Activated naive CD8-positive, alpha-beta T cell treated with anti-CD3 and anti-CD28 coated beads, Interleukin-2, amount 50 U/mL, for 16 hours (primary cell): ENCODE data around the gene POLE3.
A peak's percentile ranks its signal among the peaks of the same experiment; 100 is the strongest.
"Not testable (repeated sequence)": the region's sequence is repeated elsewhere in the genome, so short reads cannot be mapped to it uniquely, and the experiment has no call there.

Source experiments
- DNase-seq: peaks from one replicate; pipeline ENCODE4 v3.0.0-alpha.2; 2020; ENCODE audit warnings: low read depth, low spot score

POLE3 gene

DNA sequence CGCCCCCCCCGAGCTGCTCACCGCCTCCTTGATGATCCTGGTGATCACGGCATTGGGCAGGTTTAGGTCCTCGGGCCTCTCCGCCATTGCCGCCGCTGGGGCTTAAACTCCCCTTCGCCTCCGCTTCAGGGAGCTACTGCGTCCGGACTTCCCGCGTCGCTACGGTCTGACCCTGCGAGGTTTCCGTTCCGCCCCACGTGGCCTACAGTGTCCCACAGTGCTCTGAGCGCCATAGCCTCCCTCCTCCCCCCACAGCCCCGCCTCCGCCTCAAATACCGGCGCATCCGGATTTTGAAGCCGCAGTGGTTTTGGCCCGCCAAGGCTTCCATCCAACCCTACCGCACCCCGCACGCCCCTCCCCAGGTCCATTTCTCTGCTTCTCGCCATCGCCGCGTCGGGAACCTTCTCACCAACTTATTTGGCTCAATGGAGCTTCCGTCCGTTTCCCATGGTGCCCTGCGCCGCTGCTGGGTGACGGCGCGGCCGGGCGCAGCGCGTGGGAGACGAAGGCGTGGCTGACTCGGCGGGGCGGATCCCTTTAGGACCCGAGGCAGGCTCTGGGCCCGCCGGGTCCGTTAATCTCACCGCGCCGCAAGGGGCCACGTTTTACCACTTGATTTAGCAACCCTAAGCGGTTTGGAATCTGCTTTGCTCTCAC is at the start of gene POLE3, which contains the start of gene C9orf43:
Gene POLE3, minus strand, starts transcription at position 469 of the 658 bp plus-strand sequence. Its CDS starts 382 bp downstream, at position 87.
Gene C9orf43, plus strand, starts transcription at position 541 of the 658 bp plus-strand sequence. CDS start 2,747 bp downstream, outside the sequence.
- peak; percentile 88 for DNase-seq

DNA sequence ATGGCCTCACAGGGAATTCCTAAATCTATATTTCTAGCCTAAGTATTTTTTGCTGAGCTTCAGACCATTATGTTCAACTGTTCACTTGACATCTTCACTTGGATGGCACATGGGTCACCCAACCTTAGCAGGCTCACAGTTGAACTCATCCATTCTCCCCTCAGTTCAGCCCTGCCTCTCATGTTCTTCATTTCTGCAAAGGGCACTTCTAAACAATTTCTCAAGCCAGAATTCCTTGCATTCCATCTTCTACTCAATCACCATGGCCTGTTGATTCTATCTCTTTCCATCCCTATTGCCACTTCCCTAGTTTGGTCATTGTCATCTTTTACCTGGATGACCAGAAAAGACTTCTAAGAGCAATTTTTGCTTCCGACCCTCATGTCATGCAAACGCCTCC is 45.8 kb upstream of the POLE3 start:
- no peak for DNase-seq

DNA sequence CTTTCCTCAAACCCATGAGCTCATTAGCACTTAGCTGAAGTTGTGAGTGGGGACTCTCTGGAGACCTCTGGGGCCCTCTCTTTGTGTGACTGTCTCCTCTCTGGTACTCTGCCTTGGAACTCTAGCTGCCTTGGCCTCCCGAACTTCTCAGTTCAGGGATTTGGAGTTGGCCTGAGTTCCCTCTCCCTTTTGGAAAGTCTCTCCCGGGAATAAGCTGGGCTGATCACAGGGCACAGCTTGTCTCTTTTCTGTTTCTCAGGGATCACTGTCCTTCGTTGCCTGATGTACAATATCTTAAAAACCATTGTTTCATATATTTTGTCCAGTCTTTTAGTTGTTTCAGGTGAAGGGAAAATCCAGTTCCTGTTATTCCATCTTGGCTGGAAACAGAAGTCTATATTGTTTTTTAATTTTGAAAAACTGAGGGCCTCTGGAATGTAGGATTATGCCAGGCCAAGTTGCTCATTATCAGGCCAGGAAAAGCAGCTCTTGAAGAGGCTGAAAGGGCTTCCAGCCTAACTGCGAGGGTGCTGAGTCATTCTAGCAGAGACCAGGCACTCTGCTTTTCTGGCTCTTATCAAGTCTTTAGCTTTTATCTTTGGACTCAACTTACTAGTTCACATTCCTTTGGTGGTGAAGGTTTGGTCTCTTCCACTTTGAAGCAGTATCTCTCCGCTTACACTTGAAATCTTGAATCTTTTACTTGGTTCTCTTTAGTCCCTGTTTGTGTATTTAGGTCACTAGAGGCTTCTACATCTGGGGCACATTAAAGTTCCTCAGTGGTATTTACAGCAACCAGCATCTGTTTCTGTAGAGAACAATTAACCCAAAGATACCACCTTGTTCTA is 44.7 kb upstream of the POLE3 start:
- DNase-seq, result no peak

DNA sequence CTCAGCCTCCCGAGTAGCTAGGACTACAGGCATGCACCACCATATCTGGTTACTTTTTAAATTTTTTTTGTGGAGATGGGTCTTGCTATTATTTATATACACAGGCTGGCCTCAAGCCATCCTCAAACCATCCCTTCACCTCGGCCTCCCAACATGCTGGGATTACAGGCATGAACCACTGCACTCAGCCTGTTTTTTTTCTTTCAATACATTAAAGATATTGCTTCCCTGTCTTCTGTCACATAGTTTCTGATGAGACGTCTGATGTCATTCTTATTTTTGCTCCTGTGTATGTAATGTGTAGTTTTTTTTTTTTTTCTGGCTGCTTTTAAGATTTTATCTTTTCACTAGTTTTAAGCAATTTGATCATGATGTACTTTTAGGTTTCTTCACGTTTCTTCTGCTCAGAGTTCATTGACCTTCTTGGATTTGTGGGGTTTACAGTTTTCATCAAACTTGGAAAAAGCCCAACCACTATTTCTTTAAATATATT is 41.7 kb upstream of the POLE3 start:
- no peak for DNase-seq

DNA sequence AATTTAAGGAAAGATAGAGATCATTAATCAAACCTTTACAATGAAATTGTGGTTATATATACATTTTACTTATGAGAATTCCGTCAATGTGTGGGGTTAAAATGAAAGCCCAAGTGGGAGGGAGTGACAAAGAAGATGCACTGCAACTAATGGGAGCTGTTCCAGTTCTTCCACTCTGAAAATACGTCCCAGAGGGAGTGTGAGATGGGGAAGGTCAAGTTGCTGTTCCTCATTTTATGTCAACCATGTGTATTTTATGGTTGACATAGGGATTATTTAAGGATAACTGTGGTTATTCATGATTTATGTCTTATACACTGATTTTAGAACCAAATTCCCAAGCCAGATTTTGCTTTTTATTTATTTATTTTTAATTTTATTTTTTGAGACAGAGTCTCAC is 38.9 kb upstream of the POLE3 start:
- DNase-seq, result no peak

DNA sequence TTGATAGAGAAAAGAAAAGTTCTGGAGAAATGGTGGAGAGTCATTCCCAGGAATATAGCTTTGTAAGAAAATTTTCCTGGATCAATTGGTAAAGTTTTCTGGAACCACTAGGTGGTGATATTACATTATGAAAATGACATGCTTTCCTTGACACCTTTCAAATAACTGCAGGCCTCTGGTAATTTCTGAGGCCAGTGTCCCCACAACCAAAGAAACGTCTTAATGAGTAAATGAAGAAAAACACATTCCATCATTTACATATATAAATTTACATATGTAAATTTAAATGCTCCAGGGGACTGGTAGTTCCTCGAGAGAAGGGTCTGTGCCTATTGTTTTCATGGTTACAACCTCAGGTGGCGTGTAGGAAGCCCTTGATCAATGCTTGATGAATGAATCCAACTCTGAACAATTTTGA is 35.9 kb upstream of the POLE3 start:
- DNase-seq, result no peak

GRCh38 chr9:113444736-113445135 is 34.3 kb upstream of the POLE3 start:
- no peak for DNase-seq

- not testable (repeated sequence) for DNase-seq
These were observed 27.2 kb upstream of the POLE3 start for GRCh38 chr9:113437716-113438115.

- no peak for DNase-seq
These were observed 26.4 kb upstream of the POLE3 start for GRCh38 chr9:113436728-113437515.

DNA sequence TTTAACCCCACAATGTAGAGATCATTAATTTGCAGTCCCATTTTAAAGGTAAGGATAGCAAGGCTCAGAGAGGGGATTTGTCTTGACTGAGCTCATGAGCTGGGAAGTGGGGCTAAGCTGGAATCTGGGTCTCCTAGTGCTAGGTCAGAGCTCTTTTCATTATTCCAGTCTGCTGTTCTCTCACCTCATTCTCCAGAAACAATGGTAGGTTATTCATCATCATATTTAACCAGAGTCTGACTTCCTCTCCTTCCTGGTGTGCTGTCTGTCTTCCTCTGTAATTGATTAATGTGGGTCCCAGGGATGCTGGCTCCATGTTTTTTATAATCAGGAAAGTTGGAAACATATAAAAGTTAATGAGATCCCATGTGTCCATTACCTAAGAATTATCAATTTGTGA is 20.7 kb upstream of the POLE3 start:
- no peak for DNase-seq

GRCh38 chr9:113428062-113428615 is 17.7 kb upstream of the POLE3 start:
- no peak for DNase-seq

DNA sequence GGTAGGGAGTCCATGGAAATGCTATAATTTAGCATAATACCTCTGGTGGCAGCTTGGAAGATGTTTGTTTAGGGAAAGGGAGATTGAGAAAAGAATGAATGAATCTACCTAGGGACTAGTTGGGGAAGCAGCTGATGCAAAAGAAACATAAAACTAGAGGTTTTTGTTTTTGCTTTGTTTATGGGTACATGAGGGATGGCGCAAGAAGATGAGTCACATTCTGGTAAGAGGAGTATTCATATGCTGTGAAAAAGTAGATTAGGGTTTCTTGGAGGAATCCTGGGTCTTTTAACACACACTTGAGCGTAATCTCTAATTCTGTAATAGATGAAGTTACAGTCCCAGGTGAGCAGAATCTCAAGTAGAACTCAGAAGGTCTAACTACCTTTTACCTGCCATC is 17.2 kb upstream of the POLE3 start:
- no peak for DNase-seq

DNA sequence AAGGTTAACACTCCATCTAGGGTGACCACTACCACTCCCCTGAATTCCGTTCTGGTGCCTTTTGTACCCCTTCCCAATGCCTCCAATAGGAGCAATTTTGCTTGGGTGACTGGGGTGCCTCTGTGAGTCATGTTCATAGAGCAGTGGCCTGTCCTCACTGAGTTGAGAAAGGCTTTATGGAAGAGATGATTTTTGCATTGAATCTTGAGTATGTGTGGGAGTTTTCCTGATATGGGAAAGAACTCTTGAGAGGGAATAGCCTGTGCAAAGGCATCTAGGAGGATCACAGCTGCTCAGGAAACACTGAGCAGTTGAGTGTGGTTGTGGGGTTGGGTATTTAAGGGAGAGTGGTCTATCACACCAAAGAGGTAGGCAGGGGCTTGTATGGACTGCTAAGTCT is 16.2 kb upstream of the POLE3 start:
- no peak for DNase-seq

GRCh38 chr9:113425072-113425471 is 14.6 kb upstream of the POLE3 start:
- no peak for DNase-seq

DNA sequence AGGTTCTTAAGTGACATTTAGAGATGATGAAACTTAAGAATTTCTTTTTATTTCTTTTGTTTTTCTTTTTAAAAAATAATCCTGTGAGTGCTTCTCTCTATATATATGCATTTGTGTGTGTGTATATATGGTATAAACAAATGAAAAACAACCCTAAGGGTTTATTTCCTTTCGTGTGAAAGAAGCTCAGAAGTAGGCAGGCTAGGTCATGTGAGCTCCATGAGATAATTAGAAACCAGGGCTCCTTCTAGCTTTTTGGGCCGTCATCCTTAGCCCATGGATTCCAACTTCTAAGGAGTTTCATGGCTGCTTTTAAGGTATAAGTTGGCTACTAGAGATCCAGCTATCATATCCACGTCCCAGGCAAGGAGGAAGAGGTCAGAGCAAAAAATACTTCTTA is 11.3 kb upstream of the POLE3 start:
- no peak for DNase-seq

- DNase-seq, result no peak
These were observed 6.9 kb upstream of the POLE3 start for GRCh38 chr9:113417370-113417769.

DNA sequence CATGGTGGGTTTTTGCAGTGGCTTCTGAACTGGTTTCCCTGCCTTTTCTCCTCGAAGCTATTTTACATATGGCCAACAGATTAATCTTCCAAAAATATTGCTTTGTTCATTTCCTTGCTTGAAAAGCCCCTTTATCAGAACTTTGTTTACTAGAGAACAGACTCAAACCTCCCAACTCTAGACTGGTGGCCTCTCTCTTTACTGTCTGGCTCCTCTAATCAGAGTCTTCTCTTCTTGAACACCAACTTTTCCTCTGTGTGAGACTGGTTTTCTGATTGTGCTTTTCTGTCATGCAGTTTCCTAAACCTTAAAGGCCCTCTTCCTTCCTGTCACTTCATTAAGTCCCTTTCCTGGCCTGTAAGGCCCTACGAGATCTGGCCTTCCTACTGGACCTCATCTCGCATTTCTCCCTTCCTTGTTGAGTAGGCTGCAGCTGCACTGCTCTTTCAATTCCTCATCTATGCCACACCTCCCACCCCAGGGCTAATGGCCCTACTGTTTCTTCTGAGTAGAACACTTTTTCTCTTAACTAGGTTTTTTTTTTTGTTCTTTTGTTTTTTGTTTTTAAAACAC is 5.8 kb upstream of the POLE3 start:
- DNase-seq, result no peak

DNA sequence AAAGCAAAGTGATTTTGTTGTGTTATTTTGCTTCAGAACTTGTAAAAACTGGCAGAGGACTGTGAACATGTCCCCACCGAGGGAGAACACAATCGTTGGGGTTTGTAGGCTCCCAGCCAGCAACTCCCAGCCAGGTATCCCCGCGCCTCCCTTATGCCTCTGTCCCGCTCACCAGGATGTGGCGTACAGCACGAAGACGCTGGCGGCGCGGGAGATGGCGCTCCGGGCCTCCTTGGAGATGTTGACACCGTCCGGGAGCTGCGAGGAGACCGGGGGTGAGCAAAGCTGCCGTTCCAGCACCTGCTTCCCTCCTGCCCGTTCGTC is 630 bp downstream of the POLE3 start:
- no peak for DNase-seq

GRCh38 chr9:113409481-113409880 is 994 bp downstream of the POLE3 start:
- no peak for DNase-seq

- not testable (repeated sequence) for DNase-seq
These were observed 3.5 kb downstream of the POLE3 start for GRCh38 chr9:113406873-113407511.

- DNase-seq, result not testable (repeated sequence)
These were observed 4.1 kb downstream of the POLE3 start for GRCh38 chr9:113406353-113406752.
